DMS53 (cell line): Measurements from ENCODE around the gene DMRTC1B.
"Not testable (repeated sequence)": the region's sequence is repeated elsewhere in the genome, so short reads cannot be mapped to it uniquely, and the experiment has no call there.

Source experiments
- DNase-seq: peaks from one replicate; lab custom pipeline; 2025; lab: John Stamatoyannopoulos, UW

Gene DMRTC1B, protein sequence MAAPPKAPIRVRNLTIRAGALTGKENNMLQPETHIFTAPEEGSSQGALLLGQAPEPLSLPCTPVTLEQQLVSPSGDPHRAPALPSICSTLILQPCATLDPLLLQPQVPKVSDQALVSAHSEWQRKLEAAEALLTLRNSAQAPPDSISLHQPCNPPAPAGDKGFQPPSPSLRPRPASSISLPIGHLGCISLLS

GRCh38 chrX:72776653-72777466 lies at the start of gene DMRTC1B:
Gene DMRTC1B (plus strand): TSS chrX:72776890. CDS start chrX:72845136, 68,246 bp downstream.
- DNase-seq: not testable (repeated sequence)

- no peak for DNase-seq
Measured at GRCh38 chrX:72727846-72728245, 48.8 kb upstream of the DMRTC1B start.

DNA sequence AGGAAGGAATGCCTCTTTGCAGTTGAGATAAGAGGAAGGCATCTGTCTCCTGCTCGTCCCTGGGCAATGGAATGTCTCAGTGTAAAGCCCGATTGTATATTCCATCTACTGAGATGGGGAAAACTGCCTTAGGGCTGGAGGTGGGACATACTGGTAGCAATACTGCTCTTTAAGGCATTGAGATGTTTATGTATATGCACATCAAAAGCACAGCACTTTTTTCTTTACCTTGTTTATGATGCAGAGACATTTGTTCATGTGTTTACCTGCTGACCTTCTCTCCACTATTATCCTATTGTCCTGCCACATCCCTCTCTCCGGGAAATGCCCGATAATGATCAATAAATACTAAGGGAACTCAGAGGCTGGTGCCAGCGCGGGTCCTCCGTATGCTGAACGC lies 43.1 kb upstream of the DMRTC1B start:
- not testable (repeated sequence) for DNase-seq

DNA sequence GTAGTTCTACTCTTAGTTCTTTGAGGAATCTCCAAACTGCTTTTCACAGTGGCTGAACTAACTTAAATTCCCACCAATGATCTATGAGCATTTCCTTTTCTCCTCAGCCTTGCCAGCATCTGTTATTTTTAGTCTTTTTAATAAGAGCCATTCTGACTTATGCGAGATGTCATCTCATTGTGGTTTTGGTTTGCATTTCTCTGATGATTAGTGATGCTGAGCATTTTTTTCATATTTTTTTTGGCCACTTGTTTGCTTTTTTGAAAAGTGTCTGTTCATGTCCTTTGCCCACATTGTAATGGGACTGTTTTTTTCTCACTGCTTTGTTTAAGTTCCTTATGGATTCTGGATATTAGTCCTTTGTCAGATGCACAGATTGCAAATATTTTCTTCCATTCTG lies 41.1 kb upstream of the DMRTC1B start:
- no peak for DNase-seq

GRCh38 chrX:72745546-72745945 lies 31.1 kb upstream of the DMRTC1B start:
- not testable (repeated sequence) for DNase-seq

- DNase-seq: not testable (repeated sequence)
Measured at GRCh38 chrX:72748545-72748944, 28.1 kb upstream of the DMRTC1B start.

DNA sequence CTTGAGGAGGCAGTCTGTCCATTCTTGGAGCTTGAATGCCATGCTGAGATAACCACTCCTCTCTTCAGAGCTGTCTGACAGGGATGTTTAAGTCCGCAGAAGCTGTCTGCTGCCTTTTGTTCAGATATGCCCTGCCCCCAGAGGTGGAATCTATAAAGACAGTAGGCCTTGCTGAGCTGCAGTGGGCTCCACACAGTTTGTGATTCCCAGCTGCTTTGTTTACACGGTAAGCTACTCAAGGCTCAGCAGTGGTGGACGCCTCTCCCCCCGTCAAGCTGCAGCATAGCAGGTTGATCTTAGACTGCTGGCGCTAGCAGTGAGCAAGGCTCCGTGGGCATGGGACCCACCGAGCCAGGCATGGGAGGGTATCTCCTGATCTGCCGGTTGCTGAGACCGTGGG lies 16.2 kb upstream of the DMRTC1B start:
- not testable (repeated sequence) for DNase-seq

DNA sequence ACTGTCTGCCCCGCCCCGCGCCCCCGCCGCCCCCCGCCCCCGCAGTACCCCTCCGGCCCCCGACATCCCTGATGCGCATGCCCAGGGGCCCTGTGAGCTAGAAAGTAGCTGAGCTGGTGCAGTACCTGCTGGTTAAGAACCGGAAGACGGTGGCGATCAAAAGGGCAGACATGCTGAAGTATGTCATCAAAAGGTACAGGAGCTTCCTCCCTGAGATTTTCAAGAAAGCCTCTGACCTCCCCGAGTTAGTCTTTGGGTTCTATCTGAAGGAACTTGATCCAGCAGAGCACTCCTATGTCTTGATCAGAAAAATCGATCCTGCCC lies 739 bp downstream of the DMRTC1B start:
- DNase-seq: not testable (repeated sequence)

DNA sequence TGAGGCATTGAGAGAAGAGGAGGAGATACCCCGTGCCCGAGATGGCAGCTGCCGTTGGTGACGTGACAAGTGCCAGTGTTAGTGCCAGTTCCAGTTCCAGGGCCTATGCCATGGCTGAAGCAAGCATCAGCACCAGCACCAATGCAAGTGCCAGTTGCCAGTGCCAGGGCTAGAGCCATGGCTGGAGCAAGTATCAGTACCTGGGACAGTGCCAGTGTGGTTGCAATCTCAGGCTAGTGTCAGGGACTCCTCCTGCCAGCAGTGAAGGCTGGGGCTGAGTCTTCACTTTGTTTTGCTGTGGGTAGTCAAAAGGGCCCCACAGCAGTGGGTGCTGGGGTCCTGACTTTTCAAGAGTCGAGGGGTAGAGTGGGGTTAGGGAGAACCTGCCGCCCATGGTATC lies 1.5 kb downstream of the DMRTC1B start:
- not testable (repeated sequence) for DNase-seq

DNA sequence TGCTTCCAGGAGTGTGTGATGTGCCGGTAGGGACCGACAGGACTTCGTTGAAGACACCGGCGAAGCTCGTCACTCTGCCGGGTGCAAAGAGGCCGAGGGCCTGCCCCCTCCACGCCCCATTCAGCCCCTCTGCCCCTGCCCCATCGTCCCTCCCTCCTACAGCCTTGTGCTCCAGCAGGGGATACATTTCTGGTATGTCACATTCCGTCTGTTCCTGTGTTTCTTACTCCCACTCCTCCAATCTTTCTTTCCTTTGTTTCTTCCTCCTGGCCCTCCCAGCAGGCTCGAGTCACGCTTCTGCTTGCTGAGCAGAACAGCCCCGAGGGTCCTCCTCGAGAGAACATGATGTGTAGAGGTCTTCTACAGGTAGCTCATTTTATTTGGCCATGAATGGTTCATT lies 5.9 kb downstream of the DMRTC1B start, which contains the start of gene FAM236B:
Gene FAM236B, minus strand, starts transcription at position 101 of the 400 bp plus-strand sequence. Its CDS starts 100 bp downstream, at position 1.
- not testable (repeated sequence) for DNase-seq

DNA sequence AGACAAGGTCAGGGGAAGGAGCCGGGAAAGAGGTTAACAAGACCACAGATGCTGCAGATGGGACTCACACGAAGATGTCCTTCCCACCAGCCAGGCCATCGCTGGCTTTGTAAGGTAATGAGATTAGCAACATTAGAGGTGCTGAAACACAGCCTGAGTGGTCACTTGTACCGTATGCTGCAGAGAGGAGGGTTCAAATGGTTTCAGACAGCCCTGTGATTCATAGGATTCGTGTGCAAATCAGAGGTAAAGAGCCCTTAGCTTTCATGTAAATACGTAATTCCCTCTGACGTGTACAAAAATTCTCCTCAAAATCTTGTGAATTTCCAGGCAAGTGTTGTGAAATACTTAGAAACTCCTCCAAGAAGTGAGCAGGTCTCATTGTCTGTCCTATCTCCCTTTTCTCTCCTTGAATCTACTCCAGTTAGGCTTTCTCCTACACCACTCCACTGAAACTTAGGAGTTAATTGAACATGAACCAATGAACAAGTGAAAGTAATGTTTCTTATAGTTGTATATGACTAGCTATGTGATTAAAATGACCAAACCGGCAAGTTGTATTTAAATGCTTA lies 6.8 kb downstream of the DMRTC1B start:
- not testable (repeated sequence) for DNase-seq

DNA sequence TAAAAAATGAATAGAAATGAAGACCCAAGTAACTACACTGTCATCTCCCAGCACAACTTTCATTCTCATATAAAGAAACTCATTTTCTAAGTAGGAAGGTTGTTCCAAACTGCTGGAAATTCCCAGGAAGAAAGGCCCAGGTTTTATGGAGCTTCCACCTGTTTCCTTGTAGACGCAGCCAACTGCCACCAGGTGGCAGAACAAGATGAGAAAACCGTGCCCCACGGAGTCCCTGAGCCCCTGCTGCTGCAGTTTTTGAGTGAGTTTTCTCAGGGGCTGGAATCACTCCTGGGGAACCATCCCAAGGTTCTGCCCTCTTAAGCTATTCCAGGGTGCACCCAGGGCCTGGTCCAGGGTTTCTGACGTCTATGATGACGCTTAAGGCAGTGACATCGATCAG lies 7.3 kb downstream of the DMRTC1B start:
- DNase-seq: not testable (repeated sequence)

GRCh38 chrX:72788142-72788541 lies 11.5 kb downstream of the DMRTC1B start:
- not testable (repeated sequence) for DNase-seq

- not testable (repeated sequence) for DNase-seq
Measured at GRCh38 chrX:72790390-72790789, 13.7 kb downstream of the DMRTC1B start.

DNA sequence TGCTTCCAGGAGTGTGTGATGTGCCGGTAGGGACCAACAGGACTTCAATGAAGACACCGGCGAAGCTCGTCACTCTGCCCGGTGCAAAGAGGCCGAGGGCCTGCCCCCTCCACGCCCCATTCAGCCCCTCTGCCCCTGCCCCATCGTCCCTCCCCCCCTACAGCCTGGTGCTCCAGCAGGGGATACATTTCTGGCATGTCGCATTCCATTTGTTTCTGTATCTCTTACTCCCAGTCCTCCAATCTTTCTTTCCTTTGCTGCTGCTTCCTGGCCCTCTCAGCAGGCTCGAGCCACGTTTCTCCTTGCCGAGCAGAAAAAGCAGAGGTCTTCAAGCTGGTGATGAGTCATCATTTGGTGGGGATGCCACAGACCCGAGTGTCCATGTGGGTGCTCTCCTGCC lies 31.4 kb downstream of the DMRTC1B start, which contains the start of gene FAM236D:
Gene FAM236D, minus strand, starts transcription at position 101 of the 400 bp plus-strand sequence. Its CDS starts 100 bp downstream, at position 1.
- DNase-seq: not testable (repeated sequence)

- DNase-seq: not testable (repeated sequence)
Measured at GRCh38 chrX:72830701-72831100, 54.0 kb downstream of the DMRTC1B start.

GRCh38 chrX:72837532-72837931 lies 60.8 kb downstream of the DMRTC1B start:
- DNase-seq: not testable (repeated sequence)

DNA sequence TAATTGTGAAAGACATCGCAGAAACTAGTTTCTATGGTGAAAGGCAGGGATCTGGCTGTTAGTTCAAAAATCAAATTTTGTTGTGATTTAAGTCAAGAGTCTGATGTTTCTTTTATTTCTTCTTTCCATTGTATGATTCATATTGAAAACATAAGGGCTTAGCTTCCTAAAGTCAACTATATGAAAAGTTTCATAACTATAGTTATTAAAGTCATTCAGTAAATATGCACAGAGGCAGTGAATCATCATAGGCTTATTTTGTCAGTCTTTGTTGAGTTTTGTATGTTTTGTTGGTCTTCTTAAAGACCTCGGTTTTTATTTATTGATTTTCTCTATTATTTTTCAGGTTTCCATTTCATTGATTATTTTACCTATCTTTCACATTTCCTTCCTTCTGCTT lies 106.2 kb downstream of the DMRTC1B start:
- DNase-seq: not testable (repeated sequence)

DNA sequence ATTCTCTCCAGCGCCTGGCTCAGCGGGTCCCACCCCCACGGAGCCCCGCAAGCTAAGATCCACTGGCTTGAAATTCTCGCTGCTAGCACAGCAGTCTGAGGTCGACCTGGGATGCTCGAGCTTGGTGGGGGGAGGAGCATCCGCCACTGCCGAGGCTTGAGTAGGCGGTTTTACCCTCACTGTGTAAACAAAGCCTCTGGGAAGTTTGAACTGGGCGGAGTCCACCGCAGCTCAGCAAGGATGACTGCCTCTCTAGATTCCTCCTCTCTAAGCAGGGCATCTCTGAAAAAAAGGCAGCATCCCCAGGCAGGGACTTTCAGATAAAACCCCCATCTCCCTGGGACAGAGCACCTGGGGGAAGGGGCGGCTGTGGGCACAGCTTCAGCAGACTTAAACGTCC lies 113.0 kb downstream of the DMRTC1B start:
- DNase-seq: not testable (repeated sequence)
